HL-60 (cell line): ENCODE results near the gene FARP1.

ENCODE experiments used
- CTCF ChIP-seq: IDR thresholded peaks from one replicate; pipeline ENCODE4 v1.5.1; 2011; ENCODE audit warnings: low read length, control low read depth, inconsistent platforms; ENCODE audit not compliant: insufficient read depth
- POLR2AphosphoS5 ChIP-seq: IDR thresholded peaks from 2 replicates; pipeline ENCODE4 v1.6.1; 2012; ENCODE audit warnings: low read depth

- TF ChIP-seq CTCF (no peak), POLR2AphosphoS5 (no peak)
Observed at GRCh38 chr13:98403076-98403475, 260.2 kb downstream of the FARP1 start.
